Activated T-helper 1 cell treated with Interleukin-2 at 50 U/mL for 16 hours (primary cell): Measurements from ENCODE around the gene MBD3.
"Not testable (repeated sequence)": the region's sequence is repeated elsewhere in the genome, so short reads cannot be mapped to it uniquely, and the experiment has no call there.

Experiments used
- DNase-seq: peaks from one replicate; pipeline ENCODE4 v3.0.0-alpha.2; 2020; ENCODE audit warnings: low read depth

Gene MBD3

DNA sequence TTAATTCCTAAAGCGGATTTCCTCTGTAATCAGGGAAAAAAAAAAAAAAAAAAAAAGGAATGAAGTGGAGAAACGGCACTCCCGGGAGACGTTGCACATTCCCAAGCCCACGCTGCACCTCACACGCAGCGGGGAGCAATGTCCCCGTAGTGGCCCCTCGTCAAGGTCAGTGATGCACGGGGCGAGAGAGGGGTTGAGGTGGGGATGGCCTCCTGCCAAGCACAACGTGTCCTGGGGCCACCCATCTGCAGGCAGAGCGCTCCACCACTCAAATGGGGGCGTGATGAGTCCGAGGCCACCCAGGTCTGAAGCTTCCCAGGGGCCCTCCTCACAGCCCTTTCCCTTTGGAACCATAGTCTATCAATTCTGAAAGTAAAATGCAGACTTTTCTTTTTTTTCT lies 53.7 kb downstream of the MBD3 start:
- no peak for DNase-seq

DNA sequence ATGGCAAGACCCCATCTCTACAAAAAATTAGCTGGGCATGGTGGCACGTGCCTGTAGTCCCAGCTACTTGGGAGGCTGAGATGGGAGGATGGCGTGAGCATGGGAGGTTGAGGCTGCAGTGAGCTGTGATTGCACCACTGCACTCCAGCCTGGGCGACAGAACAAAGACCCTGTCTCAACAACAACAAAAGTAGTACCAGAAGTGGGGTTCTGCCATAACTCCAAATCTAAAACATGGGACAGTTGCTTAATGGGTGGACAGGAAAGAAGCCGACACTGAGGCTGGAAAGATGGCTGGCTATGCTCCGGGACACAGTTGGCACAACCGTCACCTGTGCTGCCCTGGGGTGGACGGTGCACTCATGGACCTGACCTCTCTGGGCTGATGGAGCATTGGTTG lies 57.0 kb downstream of the MBD3 start:
- not testable (repeated sequence) for DNase-seq

DNA sequence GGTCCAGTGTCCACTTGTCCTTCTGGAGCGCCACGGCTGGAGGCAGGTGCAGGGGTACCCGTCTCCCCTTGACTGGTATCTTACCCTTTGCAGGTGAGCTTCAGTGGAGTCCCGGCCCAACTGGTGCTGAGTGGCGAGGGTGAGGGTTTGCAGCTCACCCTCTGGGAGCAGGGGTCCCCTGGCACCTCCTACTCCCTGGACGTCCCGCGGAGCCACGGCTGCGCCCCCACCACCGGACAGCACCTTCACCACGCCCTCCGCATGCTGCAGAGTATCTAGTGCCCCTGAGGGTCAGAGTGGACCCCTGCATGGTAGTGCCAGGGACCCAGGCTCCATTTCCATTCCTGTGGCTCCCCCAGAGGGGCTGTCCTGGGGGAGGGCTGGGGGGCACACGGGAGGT lies 57.7 kb downstream of the MBD3 start:
- no peak for DNase-seq

DNA sequence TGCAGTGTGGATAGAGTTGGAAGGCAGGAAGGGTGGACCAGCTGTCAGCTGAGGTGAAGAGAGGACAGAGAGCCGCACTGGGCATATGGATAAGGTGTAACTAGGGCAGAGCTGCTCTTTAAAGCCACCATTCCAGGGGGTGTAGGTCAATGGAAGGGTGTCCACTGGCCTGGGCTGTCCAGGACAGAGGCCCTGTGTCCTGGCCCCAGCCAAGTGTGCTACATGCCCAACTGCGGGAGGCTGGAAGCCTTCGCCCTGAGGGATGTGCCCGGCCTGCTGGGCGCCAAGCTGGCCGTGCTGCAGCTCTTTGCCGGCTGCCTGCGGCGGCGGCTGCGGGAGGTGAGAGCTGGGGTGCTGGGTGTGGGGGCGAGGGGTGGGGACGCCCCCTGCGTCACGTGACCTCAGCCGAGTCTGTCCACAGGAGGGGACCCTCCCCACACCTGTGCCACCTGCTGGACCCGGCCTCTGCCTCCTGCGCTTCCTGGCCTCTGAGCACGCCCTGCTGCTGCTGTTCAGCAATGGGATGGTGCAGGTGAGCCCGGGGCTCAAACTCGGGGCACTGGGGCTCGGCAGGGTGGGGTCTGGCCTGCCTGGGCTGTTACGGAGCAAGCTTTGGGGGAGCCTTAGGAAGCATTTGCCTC lies 59.0 kb downstream of the MBD3 start:
- DNase-seq = no peak

DNA sequence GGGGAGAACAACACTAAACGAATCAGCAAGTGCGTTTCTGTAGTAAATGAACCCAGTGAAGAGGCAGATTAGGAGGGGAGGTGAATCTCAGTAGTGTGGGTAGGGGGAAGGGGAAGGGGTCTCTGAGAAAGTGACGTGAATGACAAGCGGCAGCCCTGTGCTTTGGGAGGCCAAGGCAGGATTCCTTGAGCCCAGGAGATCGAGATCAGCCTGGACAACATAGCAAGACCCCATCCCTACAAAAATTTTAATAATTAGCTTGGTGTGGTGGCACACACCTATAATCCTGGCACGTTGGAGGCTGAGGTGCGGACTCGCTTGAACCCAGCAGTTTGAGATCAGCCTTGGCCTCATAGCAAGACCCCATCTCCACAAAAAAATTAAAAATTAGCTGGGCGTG lies 60.7 kb downstream of the MBD3 start:
- no peak for DNase-seq

DNA sequence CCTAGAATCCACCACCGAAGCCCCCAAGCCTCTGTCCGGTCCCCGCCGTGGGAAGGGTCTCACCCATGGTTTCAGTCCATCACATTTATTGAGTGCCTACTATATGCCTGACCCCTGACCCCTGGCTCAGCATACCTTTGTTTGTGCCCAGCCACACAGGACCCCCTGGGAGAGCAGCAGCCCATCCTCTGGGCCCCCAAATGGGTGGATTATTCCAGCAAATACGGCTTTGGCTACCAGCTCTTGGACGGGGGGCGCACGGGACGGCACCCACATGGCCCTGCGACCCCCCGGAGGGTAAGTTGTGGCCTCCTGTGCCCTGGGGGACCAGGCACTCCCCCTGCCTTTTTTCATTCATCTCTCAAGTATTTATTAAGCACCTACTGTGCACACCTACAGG lies 61.1 kb downstream of the MBD3 start:
- no peak for DNase-seq

DNA sequence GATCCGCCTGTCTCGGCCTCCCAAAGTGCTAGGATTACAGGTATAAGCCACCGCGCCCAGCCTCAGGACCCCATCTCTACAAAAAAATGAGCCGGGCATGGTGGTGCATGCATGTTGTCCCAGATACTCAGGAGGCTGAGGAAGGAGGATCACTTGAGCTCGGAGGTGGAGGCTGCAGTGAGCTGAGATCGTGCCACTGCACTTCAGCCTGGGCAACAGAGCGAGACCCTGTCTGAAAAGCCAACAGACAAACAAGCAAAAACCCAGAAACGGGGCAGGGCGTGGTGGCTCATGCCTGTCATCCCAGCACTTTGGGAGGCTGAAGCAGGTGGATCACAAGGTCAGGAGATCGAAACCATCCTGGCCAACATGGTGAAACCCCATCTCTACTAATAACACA lies 61.8 kb downstream of the MBD3 start:
- not testable (repeated sequence) for DNase-seq

DNA sequence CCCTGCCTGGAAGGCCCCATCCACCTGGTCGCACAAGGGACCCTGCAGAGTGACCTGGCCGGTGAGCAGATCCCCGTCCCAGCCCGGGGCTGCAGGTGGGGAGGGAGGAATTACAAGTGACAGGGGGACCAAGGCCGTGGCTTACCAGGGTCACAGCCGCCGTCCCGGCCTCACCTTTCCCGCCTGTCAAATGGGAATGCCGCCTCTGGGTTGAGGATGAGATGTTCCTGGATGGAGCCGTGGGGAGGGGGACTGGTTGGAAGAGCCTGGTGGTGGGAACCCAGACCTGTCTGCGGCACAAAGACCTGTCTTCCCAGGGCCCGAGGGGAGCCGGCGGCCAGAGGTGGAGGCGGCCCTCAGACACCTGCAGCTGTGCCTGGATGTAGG lies 63.2 kb downstream of the MBD3 start:
- no peak for DNase-seq

DNA sequence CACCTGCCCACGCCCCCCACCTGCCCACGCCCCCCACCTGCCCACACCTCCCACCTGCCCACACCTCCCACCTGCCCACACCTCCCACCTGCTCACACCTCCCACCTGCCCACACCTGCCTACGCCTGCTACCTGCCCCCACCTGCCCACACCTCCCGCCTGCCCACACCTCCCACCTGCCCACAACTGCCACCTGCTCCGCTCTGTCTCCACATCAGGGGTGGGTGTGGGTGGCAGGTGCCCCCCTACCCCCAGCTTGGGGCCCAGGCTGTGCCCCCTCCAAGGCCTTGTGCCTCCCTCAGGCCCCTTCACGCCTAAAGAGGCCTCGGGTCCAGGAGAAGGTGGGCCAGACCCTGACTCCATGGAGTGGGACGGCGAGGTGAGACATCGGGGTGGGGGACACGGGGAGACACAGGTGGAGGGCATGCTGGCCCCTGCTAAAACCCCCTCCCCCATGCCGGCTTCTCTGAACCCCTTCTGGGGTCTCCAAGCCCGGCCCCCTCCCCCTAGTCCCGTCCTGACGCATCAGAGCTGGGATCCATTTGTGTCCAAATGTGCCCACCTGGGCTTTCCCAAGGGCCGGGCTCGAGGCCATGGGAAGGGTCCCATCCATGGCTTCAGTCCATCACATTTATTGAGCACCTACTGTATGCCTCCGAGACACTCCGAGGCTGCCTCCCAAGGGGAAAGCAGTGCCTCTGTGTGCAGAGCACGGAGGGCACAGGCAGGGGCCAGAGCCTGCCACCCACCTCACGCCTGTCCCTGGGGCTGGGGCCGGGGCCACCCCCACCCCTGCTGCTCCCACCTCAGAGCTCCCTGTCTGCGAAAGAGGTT lies 63.9 kb downstream of the MBD3 start:
- DNase-seq = no peak

DNA sequence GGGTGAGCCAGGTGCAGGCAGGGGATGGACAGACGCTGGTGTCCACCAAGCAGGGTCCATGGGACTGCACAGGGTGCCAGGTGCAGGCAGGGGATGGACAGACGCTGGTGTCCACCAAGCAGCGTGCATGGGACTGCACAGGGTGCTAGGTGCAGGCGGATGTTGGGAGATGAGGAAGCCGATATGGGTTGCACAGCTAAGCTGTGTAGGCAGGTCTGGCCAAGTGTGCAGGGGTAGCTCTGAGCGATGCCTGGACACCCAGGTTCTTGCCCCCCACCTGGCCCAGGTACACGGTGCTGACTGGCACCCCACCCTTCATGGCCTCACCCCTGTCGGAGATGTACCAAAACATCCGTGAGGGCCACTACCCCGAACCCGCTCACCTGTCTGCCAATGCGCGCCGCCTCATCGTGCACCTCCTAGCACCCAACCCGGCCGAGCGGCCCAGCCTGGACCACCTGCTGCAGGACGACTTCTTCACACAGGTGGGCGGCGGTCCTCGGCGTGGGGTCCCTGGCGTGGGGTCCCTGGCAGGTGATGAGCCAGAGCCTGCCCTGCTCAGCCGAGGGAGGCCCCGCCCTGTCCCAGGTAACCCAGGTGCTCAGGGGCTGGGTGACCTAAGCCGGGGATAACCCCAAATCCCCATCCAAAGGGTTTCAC lies 64.9 kb downstream of the MBD3 start:
- DNase-seq = no peak

DNA sequence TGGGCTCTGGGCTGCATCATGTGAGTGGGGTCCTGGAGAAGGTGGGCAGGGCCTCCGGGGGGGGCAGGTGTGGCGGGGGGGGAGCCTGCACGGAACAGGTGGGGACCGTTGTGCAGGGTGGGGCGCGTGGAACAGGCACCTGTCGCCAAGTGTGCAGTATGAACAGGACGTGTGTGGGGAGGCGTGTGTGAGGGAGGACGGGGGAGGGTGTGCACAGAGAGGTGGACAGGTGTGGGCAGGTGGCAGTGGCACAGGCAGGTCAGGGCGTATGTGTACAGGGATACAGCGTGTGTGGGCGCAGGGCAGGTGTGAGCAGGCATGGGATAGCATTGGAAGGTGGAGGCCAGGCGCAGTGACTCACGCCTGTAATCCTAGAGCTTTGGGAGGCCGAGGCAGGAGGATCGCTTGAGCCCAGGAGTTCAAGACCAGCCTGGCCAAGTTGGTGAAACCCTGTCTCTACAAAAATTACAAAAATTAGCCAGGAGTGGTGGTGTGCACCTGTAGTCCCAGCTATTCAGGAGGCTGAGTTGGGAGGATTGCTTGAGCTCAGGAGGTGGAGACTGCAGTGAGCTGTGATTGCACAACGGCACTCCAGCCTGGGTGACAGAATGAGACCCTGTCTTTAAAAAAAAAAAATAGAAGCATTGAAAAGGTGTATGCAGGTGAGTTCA lies 65.6 kb downstream of the MBD3 start:
- DNase-seq = no peak

DNA sequence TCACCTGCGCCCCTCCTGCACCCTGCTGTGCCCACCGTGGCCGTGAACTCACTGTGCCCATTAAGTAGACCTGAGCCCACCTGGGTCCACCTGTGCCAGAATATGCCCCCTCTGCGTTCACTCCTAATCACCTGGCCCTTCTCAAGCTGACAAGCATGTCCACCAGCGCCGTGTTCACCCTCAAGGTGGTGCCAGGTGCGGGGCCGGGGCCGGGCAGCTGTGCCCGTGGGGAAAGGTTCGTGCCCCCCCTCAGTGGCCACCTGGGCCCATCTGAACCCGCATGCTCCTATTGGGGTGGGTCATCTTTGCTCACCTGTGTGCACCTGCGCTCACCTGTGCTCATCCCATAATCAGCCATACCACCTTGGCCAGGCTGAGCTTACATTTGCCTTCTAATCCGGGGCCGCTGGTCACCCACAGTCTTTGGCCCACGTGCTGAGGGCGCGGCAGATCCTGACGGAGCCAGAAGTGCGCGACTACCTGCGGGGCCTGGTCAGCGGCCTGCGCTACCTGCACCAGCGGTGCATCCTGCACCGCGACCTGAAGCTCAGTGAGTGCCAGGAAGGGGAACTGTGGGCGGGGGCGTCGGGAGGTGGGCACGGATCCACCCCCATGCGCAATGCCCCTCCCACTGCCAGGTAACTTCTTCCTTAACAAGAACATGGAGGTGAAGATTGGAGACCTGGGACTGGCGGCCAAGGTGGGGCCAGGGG lies 66.4 kb downstream of the MBD3 start:
- DNase-seq = no peak

DNA sequence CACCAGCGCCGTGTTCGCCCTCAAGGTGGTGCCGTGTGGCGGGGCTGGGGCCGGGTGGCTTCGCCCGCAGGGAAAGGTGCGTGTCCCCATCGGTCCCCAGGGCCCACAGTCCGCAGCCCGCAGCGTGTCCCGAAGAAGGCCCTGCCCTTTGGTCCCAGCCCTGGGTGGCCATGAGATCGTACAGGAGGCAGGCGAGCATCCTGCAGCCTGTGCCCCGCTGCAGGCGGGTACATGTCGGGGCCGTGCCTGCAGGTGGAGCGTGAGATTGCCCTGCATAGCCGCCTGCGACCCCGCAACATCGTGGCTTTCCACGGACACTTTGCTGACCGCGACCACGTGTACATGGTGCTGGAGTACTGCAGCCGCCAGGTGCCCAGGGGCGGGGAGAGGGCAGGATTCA lies 67.3 kb downstream of the MBD3 start:
- DNase-seq = no peak

DNA sequence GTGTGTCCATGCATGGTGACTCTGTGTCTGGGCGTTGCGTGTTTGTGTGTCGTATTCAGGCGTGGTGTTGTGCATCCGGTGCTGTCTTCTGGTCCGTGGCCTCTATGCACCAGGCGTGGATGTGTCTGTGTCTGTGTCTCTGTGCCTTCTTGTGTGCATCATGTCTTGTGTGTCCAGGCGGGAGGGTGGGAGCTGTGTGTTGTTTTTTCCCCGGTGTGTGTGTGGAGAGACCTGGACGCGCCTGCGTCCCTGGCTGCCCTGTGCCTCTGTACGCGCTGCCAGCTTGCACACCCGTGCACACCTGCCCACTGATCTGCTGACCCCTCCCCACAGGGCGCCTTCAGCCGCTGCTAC lies 67.7 kb downstream of the MBD3 start:
- DNase-seq = no peak

DNA sequence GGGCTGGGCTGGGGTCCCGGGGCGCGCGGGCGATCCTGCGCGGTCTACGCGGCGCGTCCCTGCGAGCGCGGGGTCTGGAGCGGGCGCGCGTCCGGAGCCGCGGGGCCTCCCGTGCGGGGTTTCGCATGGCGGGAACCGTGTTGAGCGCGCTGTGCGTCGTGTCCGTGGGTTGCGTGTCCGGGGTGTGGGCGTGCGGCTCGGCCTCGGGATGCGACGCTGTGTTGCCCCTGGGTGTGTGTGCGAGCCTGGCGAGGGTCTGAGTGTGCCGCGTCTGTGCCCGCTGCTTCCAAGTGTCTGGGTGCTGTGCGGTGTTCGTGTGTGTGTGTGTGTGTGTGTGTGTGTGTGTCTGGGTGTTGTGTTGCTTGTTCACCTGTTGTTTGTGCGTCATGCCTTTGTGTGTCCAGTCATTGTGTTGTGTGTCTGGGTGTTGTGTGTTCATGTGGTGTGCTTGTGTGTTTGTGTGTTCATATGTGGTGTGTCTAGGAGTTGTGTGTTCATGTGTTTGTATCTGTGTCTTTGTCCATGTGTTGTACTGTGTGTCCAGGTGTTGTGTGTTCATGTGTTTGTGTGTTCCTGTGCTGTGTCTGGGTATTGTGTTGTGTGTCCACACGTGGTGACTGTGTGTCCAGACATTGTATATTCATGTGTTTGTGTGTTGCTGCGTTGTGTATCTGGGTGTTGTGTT lies 68.2 kb downstream of the MBD3 start:
- DNase-seq = no peak
